HepG2 (cell line): ENCODE measurements around the gene GLI3. TPM values are rescaled to one million over a fixed set of nuclear protein-coding genes. Genes with fewer than 3 reads are reported as not detected.

Source experiments
- ATAC-seq: fragments of 200-7000 bp; cut with Tn5 transposase; 3 replicates; pipeline ENCODE4 v1.9.1; 2020; ENCODE audit warnings: mild to moderate bottlenecking, moderate library complexity
- BruUV-seq: library from RNA; stranded (reverse); fragments of 400-500 nt; replicated peaks from 2 replicates; lab custom pipeline; 2021; lab: Mats Ljungman, UMichigan
- CTCF ChIA-PET: fragments of 300-600 bp; formaldehyde crosslinking; extraction: SDS; loops from one replicate; lab custom pipeline; 2021; ENCODE audit warnings: low total read pairs, inconsistent platforms, low intra/inter-chr PET ratio; lab: Yijun Ruan, JAX
- POLR2A ChIA-PET: fragments of 350-600 bp; sonication (Branson Sonifier 250); formaldehyde crosslinking; loops from one replicate; lab custom pipeline; 2020; ENCODE audit warnings: antibody characterized with exemption, inconsistent platforms; lab: Yijun Ruan, JAX
- DNase-seq: peaks from one replicate; pipeline ENCODE4 v3.0.0-alpha.2; 2015; ENCODE audit warnings: low spot score
- FAIRE-seq: peaks from 3 replicates; lab custom pipeline; 2011; peaks lifted over from hg19 to GRCh38; lab: Jason Lieb, UNC
- H2AFZ ChIP-seq: one replicate; pipeline ENCODE4 v1.6.1; 2011; ENCODE audit warnings: low read length, inconsistent platforms
- H3K27ac ChIP-seq: fragments of 300-600 bp; 3 replicates; pipeline ENCODE4 v1.8.0; 2011; ENCODE audit warnings: mixed run types, mild to moderate bottlenecking, mixed read lengths, low read length, inconsistent platforms; ENCODE audit not compliant: insufficient read depth; ENCODE audit errors: extremely low read length
- H3K27me3 ChIP-seq, 2 experiments: fragments of 200-600 bp in 1 of 2; 2 replicates in 1 of 2; 3 replicates in 1 of 2; pipeline versions ENCODE4 v1.6.0 to v1.8.0; 2011; ENCODE audit warnings: low read length in 2 of 2, mild to moderate bottlenecking in 2 of 2, moderate library complexity in 2 of 2, inconsistent platforms in 1 of 2; ENCODE audit not compliant: insufficient read depth in 2 of 2, control insufficient read depth in 1 of 2
- H3K36me3 ChIP-seq, 2 experiments: fragments of 200-600 bp in 1 of 2; replicated peaks in 1 of 2; 2 replicates in 1 of 2; 3 replicates in 1 of 2; pipeline versions ENCODE4 v1.5.1 to v1.8.0; 2011; ENCODE audit warnings: low read length in 2 of 2, inconsistent platforms in 1 of 2; ENCODE audit not compliant: insufficient read depth in 2 of 2, control insufficient read depth in 1 of 2
- H3K4me1 ChIP-seq: 2 replicates; pipeline ENCODE4 v1.5.1; 2012; ENCODE audit warnings: low read length, inconsistent platforms; ENCODE audit not compliant: insufficient read depth
- H3K4me2 ChIP-seq: 2 replicates; pipeline ENCODE4 v1.6.0; 2011; ENCODE audit warnings: low read depth, low read length, inconsistent platforms
- H3K4me3 ChIP-seq, 3 experiments: fragments of 200-600 bp in 1 of 3; sonication (generic), shearing (Covaris generic) in 1 of 3; replicated peaks in 1 of 3; 2 replicates each; pipeline ENCODE4 v1.5.1; 2011 to 2016; ENCODE audit warnings: low read length in 3 of 3, inconsistent platforms in 2 of 3, low read depth in 2 of 3, mild to moderate bottlenecking in 2 of 3, control low read depth in 1 of 3, mixed read lengths in 1 of 3; ENCODE audit not compliant: insufficient read depth in 1 of 3
- H3K79me2 ChIP-seq: one replicate; pipeline ENCODE4 v1.6.1; 2011; ENCODE audit warnings: low read length, inconsistent platforms; ENCODE audit not compliant: insufficient read depth
- H3K9ac ChIP-seq: 2 replicates; pipeline ENCODE4 v1.6.0; 2011; ENCODE audit warnings: mild to moderate bottlenecking, low read depth, low read length, inconsistent platforms; ENCODE audit not compliant: insufficient read depth
- H3K9me3 ChIP-seq: 2 replicates; pipeline ENCODE4 v1.5.1; 2012; ENCODE audit warnings: mild to moderate bottlenecking, low read length
- H4K20me1 ChIP-seq: 2 replicates; pipeline ENCODE4 v1.6.0; 2011; ENCODE audit warnings: inconsistent platforms, mild to moderate bottlenecking, low read length, moderate library complexity; ENCODE audit not compliant: insufficient read depth
- CEBPB ChIP-seq: IDR thresholded peaks from 2 replicates; pipeline ENCODE4 v1.6.1; 2011; ENCODE audit warnings: low read depth, low read length, improper control_type of control experiment, borderline replicate concordance
- GATAD1 ChIP-seq: IDR thresholded peaks from 2 replicates; pipeline ENCODE4 v1.6.1; 2016; ENCODE audit warnings: missing genetic modification reagents, missing compliant biosample characterization
- PAX8 ChIP-seq: sonication (generic); formaldehyde crosslinking; IDR thresholded peaks from 2 replicates; pipeline ENCODE4 v1.8.0; 2022; ENCODE audit warnings: mild to moderate bottlenecking, missing genetic modification reagents, borderline replicate concordance
- SP140L ChIP-seq: sonication (generic); formaldehyde crosslinking; IDR thresholded peaks from 2 replicates; pipeline ENCODE4 v1.4.0; 2020; ENCODE audit warnings: missing genetic modification reagents, borderline replicate concordance
- SP4 ChIP-seq: sonication (generic); formaldehyde crosslinking; IDR thresholded peaks from 2 replicates; pipeline ENCODE4 v1.8.1; 2023; ENCODE audit warnings: mild to moderate bottlenecking, missing genetic modification reagents
- ZBTB49 ChIP-seq: sonication (generic); formaldehyde crosslinking; IDR thresholded peaks from 2 replicates; pipeline ENCODE4 v1.4.0; 2020; ENCODE audit warnings: missing genetic modification reagents, borderline replicate concordance
- ZNF496 ChIP-seq: sonication (generic); formaldehyde crosslinking; IDR thresholded peaks from 2 replicates; pipeline ENCODE4 v1.8.1; 2023; ENCODE audit warnings: mild to moderate bottlenecking, moderate library complexity, missing genetic modification reagents; ENCODE audit not compliant: insufficient replicate concordance
- ZNF703 ChIP-seq: sonication (generic); formaldehyde crosslinking; IDR thresholded peaks from 2 replicates; pipeline ENCODE4 v1.5.1; 2020; ENCODE audit warnings: missing genetic modification reagents, mild to moderate bottlenecking, moderate library complexity, borderline replicate concordance
- WGBS: methylation state at CpG from one replicate; pipeline ENCODE4 v1.1.6; 2017; ENCODE audit warnings: low lambda C conversion rate; 5-methylcytosine and 5-hydroxymethylcytosine counted together
- in situ Hi-C: cut with HindIII; loops from 2 replicates; pipeline ENCODE4 v1.10.0; 2017; ENCODE audit warnings: low pct_unique_long_range_greater_than_20kb; ENCODE audit not compliant: extremely low pct_ligation_motif_present
- intact Hi-C: fragments of 100-400 bp; cut with micrococcal nuclease; formaldehyde crosslinking; loops from one replicate; pipeline ENCODE4 v1.10.0; 2022; ENCODE audit not compliant: unreplicated experiment
- polyA plus RNA-seq, 8 experiments: library from polyadenylated mRNA; depleted of rRNA in 3 of 8; stranded (reverse) in 7 of 8; unstranded in 1 of 8; fragments of >200 nt; fragmentation: Illumina TruSeq in 4 of 8; extraction: Trizol in 4 of 8; gene quantifications; 2 replicates each; pipeline versions ENCODE4 v1.2.1 to v1.2.3, GENCODE V29; 2011 to 2016; ENCODE audit warnings: low read depth in 4 of 8, missing spikeins in 1 of 8, mixed read lengths in 1 of 8; ENCODE audit not compliant: insufficient read depth in 1 of 8
- total RNA-seq, 5 experiments: library from RNA; depleted of rRNA; stranded (reverse); fragments of >200 nt; fragmentation: Illumina TruSeq; extraction: Trizol; gene quantifications; 2 replicates each; pipeline ENCODE4 v1.2.3, GENCODE V29; 2016; ENCODE audit warnings: low read depth in 1 of 5
- TF ChIP-seq, protein P1 (sequence below): sonication (generic); formaldehyde crosslinking; IDR thresholded peaks from 2 replicates; pipeline ENCODE4 v1.4.0; 2020; ENCODE audit warnings: missing genetic modification reagents
- TF ChIP-seq, protein P2 (sequence below): sonication (generic); formaldehyde crosslinking; IDR thresholded peaks from 2 replicates; pipeline ENCODE4 v1.4.0; 2020; ENCODE audit warnings: mild to moderate bottlenecking, missing genetic modification reagents
- TF ChIP-seq, protein P3 (sequence below): sonication (generic); formaldehyde crosslinking; IDR thresholded peaks from 2 replicates; pipeline ENCODE4 v1.5.1; 2020; ENCODE audit warnings: mild to moderate bottlenecking, missing genetic modification reagents, moderate library complexity

GLI3 gene
- total and polyA plus RNA-seq, 2 of the 13 experiments (the other 11 are each of a cell fraction or from before 2014, with no cell fraction given), result not detected

DNA sequence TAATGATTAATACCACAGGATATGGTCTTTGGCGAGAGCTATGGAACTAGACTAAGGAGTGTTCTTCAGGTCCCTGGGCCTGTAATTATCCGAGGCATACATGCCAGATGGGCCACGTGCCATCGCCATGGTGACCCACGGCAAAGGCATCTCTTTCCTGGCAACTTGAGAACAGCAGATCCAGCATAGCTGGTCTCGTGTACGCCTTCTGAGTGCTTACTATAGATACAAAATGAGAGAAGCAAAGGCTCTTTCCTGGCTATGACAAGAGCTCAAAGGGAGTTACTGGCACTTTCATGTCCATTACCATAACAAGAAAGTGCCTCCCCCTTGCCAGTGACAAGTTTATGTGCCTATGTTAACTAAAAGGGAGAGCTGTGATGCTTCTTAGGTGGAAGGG is 26.0 kb upstream of the GLI3 start (continued):
- no peak for TF ChIP-seq ZNF496 (CRISPR knock-in tag)
- TF ChIP-seq ZNF703 (CRISPR knock-in tag), result no peak

DNA sequence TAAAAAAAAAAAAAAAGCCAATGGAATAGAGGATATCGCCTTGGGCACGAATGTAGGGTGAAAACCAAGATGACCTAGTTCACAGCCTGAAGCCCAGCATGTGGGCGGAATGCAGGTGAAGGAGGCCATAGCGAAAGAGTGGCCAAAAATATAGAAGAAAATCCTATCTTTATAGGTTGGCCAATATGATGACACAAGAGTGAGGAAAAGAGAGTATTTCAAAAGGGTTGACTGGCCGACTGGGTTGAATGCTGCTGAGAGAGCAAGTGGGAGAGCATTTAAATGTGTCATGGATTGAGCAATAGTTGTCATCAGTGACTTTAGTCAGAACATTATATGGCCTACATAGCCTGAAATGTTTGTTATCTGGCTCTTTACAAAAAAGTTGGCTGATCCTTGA is 17.2 kb upstream of the GLI3 start:
- TF ChIP-seq GATAD1 (CRISPR knock-in tag) (no peak), CEBPB (peak; percentile 19; the same call in 1 of the 2 replicates)
- TF ChIP-seq, all 625 proteins: peak for 1
- no peaks in the 10 kb centered on the region for H4K20me1 ChIP-seq
- no peaks in the 10 kb centered on the region for H3K36me3 ChIP-seq
- H3K9me3 ChIP-seq, result no peaks in the 10 kb centered on the region
- no peaks in the 10 kb centered on the region for H3K79me2 ChIP-seq
- BruUV-seq, result no TSS peak
- H3K9ac ChIP-seq, result no peak overlapping the region
- no peak overlapping the region for H3K27ac ChIP-seq
- H3K27me3 ChIP-seq, result no peaks in the 10 kb centered on the region
- no peak overlapping the region for H3K4me3 ChIP-seq
- intact Hi-C loops (no loop called here), in situ Hi-C loops (no loop called here)
- FAIRE-seq (no peak), ATAC-seq (no peak), DNase-seq (no peak)
- ChIA-PET CTCF (no interaction called here), POLR2A (no interaction called here)
- no peak overlapping the region for H3K4me2 ChIP-seq
- no peak overlapping the region for H2AFZ ChIP-seq
- 24% methylated on average over 5 of the region's 5 CpGs for whole genome bisulfite sequencing
- H3K4me1 ChIP-seq, result no peaks in the 10 kb centered on the region

DNA sequence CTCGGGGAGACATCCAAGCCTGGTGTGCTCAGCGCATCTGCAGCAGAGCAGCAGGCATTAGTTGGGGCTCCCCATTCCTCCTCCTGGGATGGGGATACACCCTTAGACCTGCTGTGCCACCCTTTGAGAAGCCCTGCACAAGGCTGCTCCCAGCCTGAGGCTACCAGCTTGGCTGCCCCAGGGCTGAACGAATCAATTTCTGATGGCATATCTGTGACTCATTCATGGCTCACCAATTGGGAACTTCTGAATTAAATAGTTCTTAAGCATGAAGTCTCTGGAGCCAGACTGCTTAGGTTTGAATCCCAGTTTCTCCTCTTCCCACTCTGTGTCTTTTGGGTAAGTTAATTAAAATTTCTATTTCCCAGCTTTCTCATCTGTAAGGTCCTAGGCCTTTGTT is 16.3 kb upstream of the GLI3 start:
- FAIRE-seq, result no peak
- intact Hi-C loops (no loop called here), in situ Hi-C loops (no loop called here)
- Histone ChIP-seq H3K79me2 (no peaks in the 10 kb centered on the region), H3K4me2 (no peak overlapping the region), H3K9me3 (no peaks in the 10 kb centered on the region), H3K4me1 (no peaks in the 10 kb centered on the region), H3K9ac (no peak overlapping the region), H3K27ac (no peak overlapping the region), H4K20me1 (no peaks in the 10 kb centered on the region), H3K27me3 (no peaks in the 10 kb centered on the region), H3K36me3 (no peaks in the 10 kb centered on the region), H2AFZ (no peak overlapping the region), H3K4me3 (no peak overlapping the region)
- 0% methylated on average over 1 of the region's 3 CpGs for WGBS
- ChIA-PET CTCF (no interaction called here), POLR2A (no interaction called here)
- no peak for ATAC-seq
- no TSS peak for BruUV-seq
- no peak for DNase-seq
- TF ChIP-seq SP4 (CRISPR knock-in tag) (no peak), SP140L (CRISPR knock-in tag) (no peak), PAX8 (CRISPR knock-in tag) (no peak), ZBTB49 (CRISPR knock-in tag) (no peak)
- TF ChIP-seq, protein P1, sequence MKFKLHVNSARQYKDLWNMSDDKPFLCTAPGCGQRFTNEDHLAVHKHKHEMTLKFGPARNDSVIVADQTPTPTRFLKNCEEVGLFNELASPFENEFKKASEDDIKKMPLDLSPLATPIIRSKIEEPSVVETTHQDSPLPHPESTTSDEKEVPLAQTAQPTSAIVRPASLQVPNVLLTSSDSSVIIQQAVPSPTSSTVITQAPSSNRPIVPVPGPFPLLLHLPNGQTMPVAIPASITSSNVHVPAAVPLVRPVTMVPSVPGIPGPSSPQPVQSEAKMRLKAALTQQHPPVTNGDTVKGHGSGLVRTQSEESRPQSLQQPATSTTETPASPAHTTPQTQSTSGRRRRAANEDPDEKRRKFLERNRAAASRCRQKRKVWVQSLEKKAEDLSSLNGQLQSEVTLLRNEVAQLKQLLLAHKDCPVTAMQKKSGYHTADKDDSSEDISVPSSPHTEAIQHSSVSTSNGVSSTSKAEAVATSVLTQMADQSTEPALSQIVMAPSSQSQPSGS (CRISPR knock-in tag), result no peak
- TF ChIP-seq, protein P2, sequence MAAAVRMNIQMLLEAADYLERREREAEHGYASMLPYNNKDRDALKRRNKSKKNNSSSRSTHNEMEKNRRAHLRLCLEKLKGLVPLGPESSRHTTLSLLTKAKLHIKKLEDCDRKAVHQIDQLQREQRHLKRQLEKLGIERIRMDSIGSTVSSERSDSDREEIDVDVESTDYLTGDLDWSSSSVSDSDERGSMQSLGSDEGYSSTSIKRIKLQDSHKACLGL (CRISPR knock-in tag), result no peak
- TF ChIP-seq, protein P3, sequence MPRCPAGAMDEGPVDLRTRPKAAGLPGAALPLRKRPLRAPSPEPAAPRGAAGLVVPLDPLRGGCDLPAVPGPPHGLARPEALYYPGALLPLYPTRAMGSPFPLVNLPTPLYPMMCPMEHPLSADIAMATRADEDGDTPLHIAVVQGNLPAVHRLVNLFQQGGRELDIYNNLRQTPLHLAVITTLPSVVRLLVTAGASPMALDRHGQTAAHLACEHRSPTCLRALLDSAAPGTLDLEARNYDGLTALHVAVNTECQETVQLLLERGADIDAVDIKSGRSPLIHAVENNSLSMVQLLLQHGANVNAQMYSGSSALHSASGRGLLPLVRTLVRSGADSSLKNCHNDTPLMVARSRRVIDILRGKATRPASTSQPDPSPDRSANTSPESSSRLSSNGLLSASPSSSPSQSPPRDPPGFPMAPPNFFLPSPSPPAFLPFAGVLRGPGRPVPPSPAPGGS (CRISPR knock-in tag), result no peak
